ENCODE measurements around the gene SKIDA1.
"Not testable (repeated sequence)": the region's sequence is repeated elsewhere in the genome, so short reads cannot be mapped to it uniquely, and the experiment has no call there.

The SKIDA1 gene

GRCh38 chr10:21570761-21571521 lies 45.5 kb upstream of the SKIDA1 start:
- Histone ChIP-seq H3K9me3 (ENCODE audit: insufficient read depth, low read depth, low read length) (no peaks in the 10 kb centered on the region), H2AFZ (ENCODE audit: low read length) (no peak overlapping the region), H3F3A (ENCODE audit: low read depth) (no peaks in the 10 kb centered on the region), H3K4me1 (ENCODE audit: insufficient read depth, low read length, poor library complexity, severe bottlenecking) (peaks cover 16% of the 10 kb centered on the region), H3K79me2 (ENCODE audit: insufficient read depth, low read length) (peaks cover 96% of the 10 kb centered on the region), H3K4me2 (ENCODE audit: low read depth, low read length, poor library complexity, severe bottlenecking) (peak overlapping the region; percentile 25), H3K4me3 (ENCODE audit: low read length, poor library complexity, severe bottlenecking) (no peak overlapping the region), H4K20me1 (ENCODE audit: insufficient read depth, low read length, poor library complexity, severe bottlenecking) (peaks cover 55% of the 10 kb centered on the region), H3K9ac (ENCODE audit: low read depth, low read length, poor library complexity, severe bottlenecking) (no peak overlapping the region), H3K9me2 (replicated peaks; ENCODE audit: low read depth, low read length) (no peaks in the 10 kb centered on the region), H3K36me3 (ENCODE audit: insufficient read depth, low read length) (peaks cover 20% of the 10 kb centered on the region), H3K27me3 (ENCODE audit: insufficient read depth, low read length, poor library complexity, severe bottlenecking) (no peaks in the 10 kb centered on the region)
- TF ChIP-seq EZH2phosphoT487 (IDR thresholded peaks at IDR 0.05; ENCODE audit: borderline replicate concordance) (no peak), CTCF (conservative IDR thresholded peaks at IDR 0.05; ENCODE audit: low read length) (no peak)

GRCh38 chr10:21558984-21559383 lies 33.5 kb upstream of the SKIDA1 start:
- not testable (repeated sequence) for H3K4me3 ChIP-seq (ENCODE audit: low read length, poor library complexity, severe bottlenecking); H3K4me1 ChIP-seq (ENCODE audit: insufficient read depth, low read length, poor library complexity, severe bottlenecking); H3F3A ChIP-seq (ENCODE audit: low read depth); H2AFZ ChIP-seq (ENCODE audit: low read length); H3K9me3 ChIP-seq (ENCODE audit: insufficient read depth, low read depth, low read length); H3K4me2 ChIP-seq (ENCODE audit: low read depth, low read length, poor library complexity, severe bottlenecking); H3K9me2 ChIP-seq (replicated peaks; ENCODE audit: low read depth, low read length); H3K27me3 ChIP-seq (ENCODE audit: insufficient read depth, low read length, poor library complexity, severe bottlenecking); H3K9ac ChIP-seq (ENCODE audit: low read depth, low read length, poor library complexity, severe bottlenecking)
- Histone ChIP-seq H3K36me3 (ENCODE audit: insufficient read depth, low read length) (peaks cover 61% of the 10 kb centered on the region; the same call in 1 of the 2 replicates), H3K79me2 (ENCODE audit: insufficient read depth, low read length) (peaks cover 81% of the 10 kb centered on the region), H4K20me1 (ENCODE audit: insufficient read depth, low read length, poor library complexity, severe bottlenecking) (peaks cover 34% of the 10 kb centered on the region)

- no peaks in the 10 kb centered on the region for H3K9me2 ChIP-seq (replicated peaks; ENCODE audit: low read depth, low read length)
- no peaks in the 10 kb centered on the region for H3K4me1 ChIP-seq (ENCODE audit: insufficient read depth, low read length, poor library complexity, severe bottlenecking)
- no peak overlapping the region for H3K4me2 ChIP-seq (ENCODE audit: low read depth, low read length, poor library complexity, severe bottlenecking)
- peaks cover 80% of the 10 kb centered on the region for H3K79me2 ChIP-seq (ENCODE audit: insufficient read depth, low read length)
- TF ChIP-seq EZH2phosphoT487 (IDR thresholded peaks at IDR 0.05; ENCODE audit: borderline replicate concordance): no peak
- TF ChIP-seq CTCF (conservative IDR thresholded peaks at IDR 0.05; ENCODE audit: low read length): no peak
- H3F3A ChIP-seq (ENCODE audit: low read depth): no peaks in the 10 kb centered on the region
- H3K9me3 ChIP-seq (ENCODE audit: insufficient read depth, low read depth, low read length): no peaks in the 10 kb centered on the region
- H3K4me3 ChIP-seq (ENCODE audit: low read length, poor library complexity, severe bottlenecking): no peak overlapping the region
- H4K20me1 ChIP-seq (ENCODE audit: insufficient read depth, low read length, poor library complexity, severe bottlenecking): peaks cover 31% of the 10 kb centered on the region
- no peak overlapping the region for H3K9ac ChIP-seq (ENCODE audit: low read depth, low read length, poor library complexity, severe bottlenecking)
- H3K27me3 ChIP-seq (ENCODE audit: insufficient read depth, low read length, poor library complexity, severe bottlenecking): no peaks in the 10 kb centered on the region
- peaks cover 79% of the 10 kb centered on the region; the same call in 1 of the 2 replicates for H3K36me3 ChIP-seq (ENCODE audit: insufficient read depth, low read length)
- no peak overlapping the region for H2AFZ ChIP-seq (ENCODE audit: low read length)
Measured at GRCh38 chr10:21556527-21556926, 31.0 kb upstream of the SKIDA1 start.

- Histone ChIP-seq H3K79me2 (ENCODE audit: insufficient read depth, low read length) (peaks cover 81% of the 10 kb centered on the region), H4K20me1 (ENCODE audit: insufficient read depth, low read length, poor library complexity, severe bottlenecking) (peaks cover 48% of the 10 kb centered on the region), H3K4me2 (ENCODE audit: low read depth, low read length, poor library complexity, severe bottlenecking) (no peak overlapping the region), H2AFZ (ENCODE audit: low read length) (no peak overlapping the region), H3K9me2 (replicated peaks; ENCODE audit: low read depth, low read length) (no peaks in the 10 kb centered on the region), H3K9ac (ENCODE audit: low read depth, low read length, poor library complexity, severe bottlenecking) (no peak overlapping the region), H3F3A (ENCODE audit: low read depth) (no peaks in the 10 kb centered on the region), H3K9me3 (ENCODE audit: insufficient read depth, low read depth, low read length) (no peaks in the 10 kb centered on the region), H3K27me3 (ENCODE audit: insufficient read depth, low read length, poor library complexity, severe bottlenecking) (no peaks in the 10 kb centered on the region), H3K4me1 (ENCODE audit: insufficient read depth, low read length, poor library complexity, severe bottlenecking) (no peaks in the 10 kb centered on the region), H3K36me3 (ENCODE audit: insufficient read depth, low read length) (peaks cover 78% of the 10 kb centered on the region), H3K4me3 (ENCODE audit: low read length, poor library complexity, severe bottlenecking) (no peak overlapping the region)
- no peak for TF ChIP-seq CTCF (conservative IDR thresholded peaks at IDR 0.05; ENCODE audit: low read length)
- no peak for TF ChIP-seq EZH2phosphoT487 (IDR thresholded peaks at IDR 0.05; ENCODE audit: borderline replicate concordance)
Measured at GRCh38 chr10:21552638-21553037, 27.2 kb upstream of the SKIDA1 start.
